Cerebellar cortex (tissue), 1 donor: ENCODE results near the gene ABHD5.
"Not testable (repeated sequence)": the region's sequence is repeated elsewhere in the genome, so short reads cannot be mapped to it uniquely, and the experiment has no call there.

Source experiments
- DNase-seq: peaks from one replicate; pipeline ENCODE4 v3.0.0-alpha.2; 2015; ENCODE audit warnings: low spot score

The ABHD5 gene

GRCh38 chr3:43690400-43691119 lies at the start of gene ABHD5:
TSS of gene ABHD5 (plus strand) at chr3:43690938. CDS start at chr3:43690993, 55 bp downstream.
- DNase-seq = peak; percentile 88

GRCh38 chr3:43641306-43642114 lies 49.2 kb upstream of the ABHD5 start:
- no peak for DNase-seq

GRCh38 chr3:43644443-43644842 lies 46.3 kb upstream of the ABHD5 start:
- DNase-seq = no peak

- DNase-seq = no peak
Measured at GRCh38 chr3:43647331-43648166, 43.2 kb upstream of the ABHD5 start.

- no peak for DNase-seq
Measured at GRCh38 chr3:43648957-43649356, 41.8 kb upstream of the ABHD5 start.

- no peak for DNase-seq
Measured at GRCh38 chr3:43649365-43649968, 41.3 kb upstream of the ABHD5 start.

- no peak for DNase-seq
Measured at GRCh38 chr3:43650345-43650744, 40.4 kb upstream of the ABHD5 start.

GRCh38 chr3:43656390-43656789 lies 34.3 kb upstream of the ABHD5 start:
- DNase-seq = not testable (repeated sequence)

GRCh38 chr3:43659250-43659880 lies 31.4 kb upstream of the ABHD5 start:
- no peak for DNase-seq

- DNase-seq = not testable (repeated sequence)
Measured at GRCh38 chr3:43661376-43661775, 29.4 kb upstream of the ABHD5 start.

- DNase-seq = not testable (repeated sequence)
Measured at GRCh38 chr3:43665011-43665410, 25.7 kb upstream of the ABHD5 start.

- DNase-seq = no peak
Measured at GRCh38 chr3:43670635-43671522, 19.9 kb upstream of the ABHD5 start.

GRCh38 chr3:43674345-43675085 lies 16.2 kb upstream of the ABHD5 start:
- DNase-seq = no peak

- DNase-seq = no peak
Measured at GRCh38 chr3:43675593-43675992, 15.1 kb upstream of the ABHD5 start.

- no peak for DNase-seq
Measured at GRCh38 chr3:43676441-43676840, 14.3 kb upstream of the ABHD5 start.

GRCh38 chr3:43678375-43678774 lies 12.4 kb upstream of the ABHD5 start:
- not testable (repeated sequence) for DNase-seq

GRCh38 chr3:43678887-43679449 lies 11.8 kb upstream of the ABHD5 start:
- not testable (repeated sequence) for DNase-seq

GRCh38 chr3:43680857-43681256 lies 9.9 kb upstream of the ABHD5 start:
- not testable (repeated sequence) for DNase-seq

- no peak for DNase-seq
Measured at GRCh38 chr3:43684944-43685343, 5.8 kb upstream of the ABHD5 start.
